Gastroesophageal sphincter (tissue), 3 donors: ENCODE measurements around the gene IFIH1.

Source experiments
- CTCF ChIP-seq, 4 experiments: fragments of 200-600 bp in 2 of 4; fragments of 450-650 bp in 2 of 4; sonication (generic) in 1 of 4; IDR thresholded peaks; one replicate each; pipeline ENCODE4 v1.5.1; 2017 to 2019; ENCODE audit warnings: antibody characterized with exemption in 4 of 4, mild to moderate bottlenecking in 2 of 4, moderate library complexity in 2 of 4
- EP300 ChIP-seq: sonication (generic); formaldehyde crosslinking; IDR thresholded peaks from one replicate; pipeline ENCODE4 v1.6.1; 2017; ENCODE audit warnings: antibody characterized with exemption, mild to moderate bottlenecking
- POLR2A ChIP-seq, 2 donors: fragments of 450-650 bp; IDR thresholded peaks; one replicate each; pipeline ENCODE4 v1.6.1; 2017; ENCODE audit warnings: antibody characterized with exemption in 2 of 2, mild to moderate bottlenecking in 2 of 2, moderate library complexity in 1 of 2

GRCh38 chr2:162337868-162338267 is 19.4 kb upstream of the IFIH1 start:
- no peak for TF ChIP-seq CTCF (IDR thresholded peaks at IDR 0.05)
- TF ChIP-seq EP300: no peak
- no peak for TF ChIP-seq POLR2A (IDR thresholded peaks at IDR 0.05)
